ENCODE data around the gene WDR70.

- TF ChIP-seq EZH2 (IDR thresholded peaks at IDR 0.05; ENCODE audit: borderline replicate concordance, low read depth, low read length, poor library complexity, severe bottlenecking) (no peak), CTCF (conservative IDR thresholded peaks at IDR 0.05; ENCODE audit: low read depth, low read length) (no peak)
Observed at GRCh38 chr5:37471666-37472197, 92.6 kb downstream of the WDR70 start.
